ENCODE measurements around the gene LSR.

DNA sequence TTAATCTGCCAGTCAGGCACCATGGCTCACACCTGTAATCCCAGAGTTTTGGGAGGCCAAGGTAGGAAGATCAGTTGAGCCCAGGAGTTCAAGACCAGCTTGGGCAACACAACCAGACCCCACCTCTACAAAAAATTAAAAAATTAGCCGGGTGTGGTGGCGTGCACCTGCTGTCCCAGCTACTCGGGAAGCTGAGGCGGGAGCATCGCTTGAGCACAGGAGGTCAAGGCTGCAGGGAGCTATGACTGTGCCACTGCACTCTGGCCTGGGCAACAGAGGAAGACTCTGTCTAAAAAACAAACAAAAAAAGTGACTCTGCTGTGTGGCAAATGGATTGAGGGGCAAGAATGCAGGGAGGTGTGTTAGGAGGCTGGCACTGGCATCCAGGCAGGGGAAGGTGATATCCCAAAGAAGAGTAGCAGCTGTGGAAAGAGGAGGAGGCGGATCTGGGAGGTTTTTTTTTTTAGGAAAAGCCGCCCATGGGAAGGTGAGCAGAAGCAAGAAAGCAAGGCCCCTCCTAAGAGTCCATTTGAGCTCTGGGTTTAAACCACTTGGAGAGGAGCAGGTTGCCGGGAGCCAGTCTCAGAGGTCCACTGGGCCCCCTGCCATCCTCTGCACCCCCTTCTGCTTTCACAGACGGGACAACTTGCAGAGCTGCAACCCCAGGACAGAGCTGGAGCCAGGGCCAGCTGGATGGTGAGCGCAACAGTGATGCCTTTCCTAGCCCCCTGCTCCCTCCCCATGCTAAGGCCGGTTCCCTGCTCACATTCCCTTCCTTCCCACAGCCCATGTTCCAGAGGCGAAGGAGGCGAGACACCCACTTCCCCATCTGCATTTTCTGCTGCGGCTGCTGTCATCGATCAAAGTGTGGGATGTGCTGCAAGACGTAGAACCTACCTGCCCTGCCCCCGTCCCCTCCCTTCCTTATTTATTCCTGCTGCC lies 35.6 kb downstream of the LSR start:
- TF ChIP-seq, protein P1, sequence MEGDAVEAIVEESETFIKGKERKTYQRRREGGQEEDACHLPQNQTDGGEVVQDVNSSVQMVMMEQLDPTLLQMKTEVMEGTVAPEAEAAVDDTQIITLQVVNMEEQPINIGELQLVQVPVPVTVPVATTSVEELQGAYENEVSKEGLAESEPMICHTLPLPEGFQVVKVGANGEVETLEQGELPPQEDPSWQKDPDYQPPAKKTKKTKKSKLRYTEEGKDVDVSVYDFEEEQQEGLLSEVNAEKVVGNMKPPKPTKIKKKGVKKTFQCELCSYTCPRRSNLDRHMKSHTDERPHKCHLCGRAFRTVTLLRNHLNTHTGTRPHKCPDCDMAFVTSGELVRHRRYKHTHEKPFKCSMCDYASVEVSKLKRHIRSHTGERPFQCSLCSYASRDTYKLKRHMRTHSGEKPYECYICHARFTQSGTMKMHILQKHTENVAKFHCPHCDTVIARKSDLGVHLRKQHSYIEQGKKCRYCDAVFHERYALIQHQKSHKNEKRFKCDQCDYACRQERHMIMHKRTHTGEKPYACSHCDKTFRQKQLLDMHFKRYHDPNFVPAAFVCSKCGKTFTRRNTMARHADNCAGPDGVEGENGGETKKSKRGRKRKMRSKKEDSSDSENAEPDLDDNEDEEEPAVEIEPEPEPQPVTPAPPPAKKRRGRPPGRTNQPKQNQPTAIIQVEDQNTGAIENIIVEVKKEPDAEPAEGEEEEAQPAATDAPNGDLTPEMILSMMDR (conservative IDR thresholded peaks at IDR 0.05), result no peak
- TF ChIP-seq ZFX (IDR thresholded peaks at IDR 0.05), result no peak
